Measurements from ENCODE around the gene CUEDC2. TPM values are rescaled to one million over a fixed set of nuclear protein-coding genes. Genes with fewer than 3 reads are reported as not detected.

CUEDC2 gene
- total RNA-seq, 2 donors from 2014 or later, result 70.2 to 81.7 TPM

DNA sequence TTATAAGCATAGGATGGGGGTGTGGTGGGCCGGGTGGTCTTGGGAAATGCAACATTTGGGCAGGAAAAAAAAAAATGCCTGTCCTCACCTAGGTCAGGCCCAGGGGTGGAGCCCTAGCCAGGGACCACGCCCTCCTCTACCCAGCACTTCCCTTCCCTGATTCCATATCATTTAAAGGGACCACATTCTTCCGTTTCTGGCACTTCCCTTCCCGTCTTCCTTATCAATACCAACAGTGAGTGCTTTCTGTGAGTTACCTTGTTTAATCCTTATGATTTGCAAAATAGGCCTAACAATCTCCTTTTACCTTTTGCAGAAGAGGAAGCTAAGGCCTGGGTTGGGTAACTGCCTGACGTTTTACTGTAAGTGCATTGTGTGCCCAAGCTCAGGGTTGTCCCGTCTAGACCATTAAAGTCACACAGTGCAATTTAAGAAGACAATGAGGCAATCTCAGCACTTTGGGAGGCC, 35.6 kb upstream of the CUEDC2 start:
- Histone ChIP-seq H3K36me3 (no peaks in the 10 kb centered on the region), H3K9me3 (no peaks in the 10 kb centered on the region), H3K27ac (no peak overlapping the region), H3K27me3 (replicated peaks; ENCODE audit: insufficient read depth) (no peaks in the 10 kb centered on the region), H3K4me1 (replicated peaks) (no peaks in the 10 kb centered on the region), H3K4me3 (no peak overlapping the region)
- TF ChIP-seq, protein P1, sequence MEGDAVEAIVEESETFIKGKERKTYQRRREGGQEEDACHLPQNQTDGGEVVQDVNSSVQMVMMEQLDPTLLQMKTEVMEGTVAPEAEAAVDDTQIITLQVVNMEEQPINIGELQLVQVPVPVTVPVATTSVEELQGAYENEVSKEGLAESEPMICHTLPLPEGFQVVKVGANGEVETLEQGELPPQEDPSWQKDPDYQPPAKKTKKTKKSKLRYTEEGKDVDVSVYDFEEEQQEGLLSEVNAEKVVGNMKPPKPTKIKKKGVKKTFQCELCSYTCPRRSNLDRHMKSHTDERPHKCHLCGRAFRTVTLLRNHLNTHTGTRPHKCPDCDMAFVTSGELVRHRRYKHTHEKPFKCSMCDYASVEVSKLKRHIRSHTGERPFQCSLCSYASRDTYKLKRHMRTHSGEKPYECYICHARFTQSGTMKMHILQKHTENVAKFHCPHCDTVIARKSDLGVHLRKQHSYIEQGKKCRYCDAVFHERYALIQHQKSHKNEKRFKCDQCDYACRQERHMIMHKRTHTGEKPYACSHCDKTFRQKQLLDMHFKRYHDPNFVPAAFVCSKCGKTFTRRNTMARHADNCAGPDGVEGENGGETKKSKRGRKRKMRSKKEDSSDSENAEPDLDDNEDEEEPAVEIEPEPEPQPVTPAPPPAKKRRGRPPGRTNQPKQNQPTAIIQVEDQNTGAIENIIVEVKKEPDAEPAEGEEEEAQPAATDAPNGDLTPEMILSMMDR (IDR thresholded peaks at IDR 0.05), result no peak
- no peak for TF ChIP-seq POLR2A (IDR thresholded peaks at IDR 0.05)
- TF ChIP-seq POLR2AphosphoS5 (IDR thresholded peaks at IDR 0.05), result no peak
- no peak for DNase-seq (ENCODE audit: low spot score)
- intact Hi-C loops (cut with DNase I), result no loop called here
- 58% methylated on average over 6 of the region's 6 CpGs for WGBS

DNA sequence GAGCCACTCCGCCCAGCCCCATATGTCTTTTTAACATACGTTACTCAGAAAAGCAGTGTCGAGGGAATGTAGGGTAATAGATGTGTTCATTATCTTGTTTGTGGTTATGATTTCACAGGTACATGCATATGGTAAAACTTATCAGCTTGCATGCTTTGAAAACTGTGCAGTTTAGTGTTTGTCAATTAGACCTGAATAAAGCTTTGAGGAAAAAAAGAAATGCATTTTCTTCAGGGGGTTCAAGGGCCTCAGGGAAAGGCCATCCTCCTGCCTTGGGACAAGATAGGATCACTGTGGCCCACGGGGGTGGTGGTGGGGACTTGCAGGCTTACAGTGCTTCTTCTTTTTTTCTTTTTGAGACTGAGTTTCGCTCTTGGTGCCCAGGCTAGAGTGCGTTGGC, 34.9 kb upstream of the CUEDC2 start:
- no peak overlapping the region for H3K27ac ChIP-seq
- H3K36me3 ChIP-seq, result no peaks in the 10 kb centered on the region
- WGBS, result 87% methylated on average over 6 of the region's 6 CpGs
- H3K9me3 ChIP-seq, result no peaks in the 10 kb centered on the region
- H3K4me3 ChIP-seq, result no peak overlapping the region
- intact Hi-C loops (cut with DNase I), result no loop called here
- no peaks in the 10 kb centered on the region for H3K27me3 ChIP-seq (replicated peaks; ENCODE audit: insufficient read depth)
- TF ChIP-seq POLR2AphosphoS5 (IDR thresholded peaks at IDR 0.05), result no peak
- no peak for TF ChIP-seq POLR2A (IDR thresholded peaks at IDR 0.05)
- no peaks in the 10 kb centered on the region for H3K4me1 ChIP-seq (replicated peaks)
- DNase-seq (ENCODE audit: low spot score), result no peak

DNA sequence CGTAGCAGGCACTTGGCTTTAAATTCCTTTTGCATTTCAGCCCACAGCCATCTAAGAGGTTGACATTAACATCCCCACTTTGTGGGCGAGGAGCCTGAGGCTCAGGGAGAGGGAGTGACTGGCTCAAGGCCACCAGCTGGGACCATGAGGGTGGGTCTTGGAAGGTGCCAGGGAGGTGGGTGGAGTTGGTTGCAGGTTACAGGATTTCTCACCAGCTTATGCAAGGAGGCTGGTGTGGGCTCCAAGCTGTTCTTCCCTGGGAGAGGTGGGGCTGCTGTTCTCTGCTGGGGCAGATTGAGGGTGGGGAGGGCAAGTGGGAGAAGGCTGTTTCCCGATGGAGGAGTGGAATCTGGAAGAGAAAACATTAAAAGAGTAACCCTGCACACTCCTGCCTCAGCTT, 33.1 kb upstream of the CUEDC2 start:
- no peaks in the 10 kb centered on the region for H3K9me3 ChIP-seq
- H3K27me3 ChIP-seq (replicated peaks; ENCODE audit: insufficient read depth), result no peaks in the 10 kb centered on the region
- H3K4me3 ChIP-seq, result no peak overlapping the region
- 60% methylated on average over 3 of the region's 3 CpGs for WGBS
- no peak overlapping the region for H3K27ac ChIP-seq
- H3K36me3 ChIP-seq, result no peaks in the 10 kb centered on the region
- TF ChIP-seq POLR2A (IDR thresholded peaks at IDR 0.05) (no peak), POLR2AphosphoS5 (IDR thresholded peaks at IDR 0.05) (no peak)
- TF ChIP-seq, protein P1 (IDR thresholded peaks at IDR 0.05), result no peak
- intact Hi-C loops (cut with DNase I), result no loop called here
- peaks cover 5% of the 10 kb centered on the region for H3K4me1 ChIP-seq (replicated peaks)
- no peak for DNase-seq (ENCODE audit: low spot score)

DNA sequence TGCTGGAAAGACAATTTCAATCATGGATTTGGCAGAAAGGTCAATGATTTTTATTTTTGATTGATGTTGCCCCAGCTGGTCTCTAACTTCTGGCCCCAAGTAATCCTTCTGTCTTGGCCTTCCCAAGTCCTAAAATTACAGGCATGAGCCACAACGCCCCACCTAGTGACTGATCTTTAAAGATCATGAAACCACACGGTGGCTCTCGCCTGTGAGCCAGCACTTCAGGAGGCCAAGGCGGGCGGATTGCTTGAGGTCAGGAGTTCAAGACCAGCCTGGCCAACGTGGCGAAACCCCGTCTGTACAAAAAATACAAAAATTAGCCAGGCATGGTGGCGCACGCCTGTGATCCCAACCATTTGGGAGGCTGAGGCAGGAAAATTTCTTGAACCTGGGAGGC, 31.6 kb upstream of the CUEDC2 start:
- intact Hi-C loops (cut with DNase I), result no loop called here
- Histone ChIP-seq H3K9me3 (no peaks in the 10 kb centered on the region), H3K27me3 (replicated peaks; ENCODE audit: insufficient read depth) (no peaks in the 10 kb centered on the region), H3K27ac (peak overlapping the region in 1 of 2 donors; percentile 30), H3K4me1 (replicated peaks) (peaks cover 5% of the 10 kb centered on the region), H3K36me3 (no peaks in the 10 kb centered on the region), H3K4me3 (no peak overlapping the region)
- no peak for TF ChIP-seq POLR2AphosphoS5 (IDR thresholded peaks at IDR 0.05)
- TF ChIP-seq, protein P1 (IDR thresholded peaks at IDR 0.05), result no peak
- no peak for TF ChIP-seq POLR2A (IDR thresholded peaks at IDR 0.05)
- 81% methylated on average over 10 of the region's 10 CpGs for WGBS
- DNase-seq (ENCODE audit: low spot score), result no peak

DNA sequence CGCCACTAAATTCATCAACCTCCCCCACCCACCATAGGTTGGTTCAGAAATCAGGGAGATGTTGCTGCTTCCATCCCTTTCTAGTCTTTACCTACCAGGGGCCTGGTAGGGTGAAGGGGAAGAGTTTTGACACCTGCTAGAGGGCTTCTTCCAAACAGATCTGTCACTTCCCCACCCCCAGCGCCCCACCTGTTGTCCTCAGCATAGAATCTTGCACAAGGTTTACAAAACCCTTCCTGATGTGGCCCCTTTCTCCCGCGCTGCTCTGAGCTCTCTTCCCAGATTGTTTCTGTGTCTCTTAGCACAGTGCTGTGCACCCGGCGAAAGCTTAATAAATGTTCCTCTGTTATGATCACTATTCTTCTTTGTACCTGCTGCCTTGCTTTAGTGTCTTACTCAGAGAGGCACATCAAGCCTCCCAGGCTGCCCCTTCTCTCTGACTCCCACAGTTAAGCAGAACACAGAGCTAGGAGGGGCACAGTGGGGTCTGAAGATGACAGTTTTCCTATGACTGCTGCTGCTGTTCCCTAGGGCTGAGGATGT, 30.2 kb upstream of the CUEDC2 start:
- Histone ChIP-seq H3K36me3 (no peaks in the 10 kb centered on the region), H3K9me3 (no peaks in the 10 kb centered on the region), H3K4me1 (replicated peaks) (peaks cover 5% of the 10 kb centered on the region), H3K4me3 (no peak overlapping the region), H3K27ac (peak overlapping the region in 1 of 2 donors; percentile 30), H3K27me3 (replicated peaks; ENCODE audit: insufficient read depth) (no peaks in the 10 kb centered on the region)
- intact Hi-C loops (cut with DNase I), result no loop called here
- no peak for TF ChIP-seq POLR2AphosphoS5 (IDR thresholded peaks at IDR 0.05)
- no peak for TF ChIP-seq POLR2A (IDR thresholded peaks at IDR 0.05)
- TF ChIP-seq, protein P1 (IDR thresholded peaks at IDR 0.05), result no peak
- DNase-seq (ENCODE audit: low spot score), result no peak
- WGBS, result 65% methylated on average over 6 of the region's 6 CpGs

All from prostate gland (tissue), 2 donors.